Measurements from ENCODE around the gene DPY30.
"Not testable (repeated sequence)": the region's sequence is repeated elsewhere in the genome, so short reads cannot be mapped to it uniquely, and the experiment has no call there.

DNA sequence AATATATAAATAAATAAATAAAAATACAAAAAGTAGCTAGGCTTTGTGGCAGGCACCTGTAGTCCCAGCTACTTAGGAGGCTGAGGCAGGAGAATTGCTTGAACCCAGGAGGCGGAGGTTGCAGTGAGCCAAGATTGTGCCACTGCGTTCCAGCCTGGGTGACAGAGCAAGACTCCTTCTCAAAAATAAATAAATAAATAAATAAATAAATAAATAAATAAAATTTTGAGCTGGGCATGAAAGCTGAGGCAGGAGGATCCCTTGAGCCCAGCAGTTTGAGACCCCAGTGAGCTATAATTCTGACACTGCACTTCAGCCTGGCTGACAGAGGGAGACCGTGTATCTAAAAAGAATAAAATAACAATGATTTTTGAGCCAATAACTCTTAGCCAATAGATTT is 15.0 kb upstream of the DPY30 start:
- not testable (repeated sequence) for TF ChIP-seq POLR2A (IDR thresholded peaks at IDR 0.05)
- TF ChIP-seq, protein P1, sequence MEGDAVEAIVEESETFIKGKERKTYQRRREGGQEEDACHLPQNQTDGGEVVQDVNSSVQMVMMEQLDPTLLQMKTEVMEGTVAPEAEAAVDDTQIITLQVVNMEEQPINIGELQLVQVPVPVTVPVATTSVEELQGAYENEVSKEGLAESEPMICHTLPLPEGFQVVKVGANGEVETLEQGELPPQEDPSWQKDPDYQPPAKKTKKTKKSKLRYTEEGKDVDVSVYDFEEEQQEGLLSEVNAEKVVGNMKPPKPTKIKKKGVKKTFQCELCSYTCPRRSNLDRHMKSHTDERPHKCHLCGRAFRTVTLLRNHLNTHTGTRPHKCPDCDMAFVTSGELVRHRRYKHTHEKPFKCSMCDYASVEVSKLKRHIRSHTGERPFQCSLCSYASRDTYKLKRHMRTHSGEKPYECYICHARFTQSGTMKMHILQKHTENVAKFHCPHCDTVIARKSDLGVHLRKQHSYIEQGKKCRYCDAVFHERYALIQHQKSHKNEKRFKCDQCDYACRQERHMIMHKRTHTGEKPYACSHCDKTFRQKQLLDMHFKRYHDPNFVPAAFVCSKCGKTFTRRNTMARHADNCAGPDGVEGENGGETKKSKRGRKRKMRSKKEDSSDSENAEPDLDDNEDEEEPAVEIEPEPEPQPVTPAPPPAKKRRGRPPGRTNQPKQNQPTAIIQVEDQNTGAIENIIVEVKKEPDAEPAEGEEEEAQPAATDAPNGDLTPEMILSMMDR (IDR thresholded peaks at IDR 0.05) = not testable (repeated sequence)
